Activated CD4-positive, alpha-beta T cell treated with anti-CD3 and anti-CD28 coated beads, Interleukin-2, amount 10 ng/mL, durations not matched to agents 24 days and 14 days (primary cell): ENCODE results near the gene BCAR1. TPM values are rescaled to one million over a fixed set of nuclear protein-coding genes. Genes with fewer than 3 reads are reported as not detected.
"Not testable (repeated sequence)": the region's sequence is repeated elsewhere in the genome, so short reads cannot be mapped to it uniquely, and the experiment has no call there.

Source experiments
- DNase-seq: peaks from one replicate; pipeline ENCODE4 v3.0.0; 2022
- H3K27ac Mint-ChIP-seq: one replicate; pipeline ENCODE4 v1.8.0; 2022; ENCODE audit warnings: mild to moderate bottlenecking, mixed read lengths
- H3K27me3 Mint-ChIP-seq: one replicate; pipeline ENCODE4 v1.8.0; 2022; ENCODE audit warnings: mixed read lengths
- H3K36me3 Mint-ChIP-seq: one replicate; pipeline ENCODE4 v1.8.0; 2022; ENCODE audit warnings: low read depth, mild to moderate bottlenecking, mixed read lengths
- H3K4me1 Mint-ChIP-seq: one replicate; pipeline ENCODE4 v1.8.0; 2021; ENCODE audit warnings: mixed read lengths
- H3K4me3 Mint-ChIP-seq: one replicate; pipeline ENCODE4 v1.8.0; 2022; ENCODE audit warnings: mild to moderate bottlenecking, moderate library complexity, mixed read lengths
- H3K9me3 Mint-ChIP-seq: one replicate; pipeline ENCODE4 v1.8.0; 2021; ENCODE audit warnings: mixed read lengths
- intact Hi-C: fragments of 100-400 bp; cut with micrococcal nuclease; formaldehyde crosslinking; loops from one replicate; pipeline ENCODE4 v1.15.1; 2023
- total RNA-seq: library from RNA; stranded (reverse); gene quantifications from 2 replicates; pipeline ENCODE4 v1.2.3, GENCODE V29; 2022

Gene BCAR1
- total RNA-seq, 1 donor from 2014 or later = 0.79 TPM

DNA sequence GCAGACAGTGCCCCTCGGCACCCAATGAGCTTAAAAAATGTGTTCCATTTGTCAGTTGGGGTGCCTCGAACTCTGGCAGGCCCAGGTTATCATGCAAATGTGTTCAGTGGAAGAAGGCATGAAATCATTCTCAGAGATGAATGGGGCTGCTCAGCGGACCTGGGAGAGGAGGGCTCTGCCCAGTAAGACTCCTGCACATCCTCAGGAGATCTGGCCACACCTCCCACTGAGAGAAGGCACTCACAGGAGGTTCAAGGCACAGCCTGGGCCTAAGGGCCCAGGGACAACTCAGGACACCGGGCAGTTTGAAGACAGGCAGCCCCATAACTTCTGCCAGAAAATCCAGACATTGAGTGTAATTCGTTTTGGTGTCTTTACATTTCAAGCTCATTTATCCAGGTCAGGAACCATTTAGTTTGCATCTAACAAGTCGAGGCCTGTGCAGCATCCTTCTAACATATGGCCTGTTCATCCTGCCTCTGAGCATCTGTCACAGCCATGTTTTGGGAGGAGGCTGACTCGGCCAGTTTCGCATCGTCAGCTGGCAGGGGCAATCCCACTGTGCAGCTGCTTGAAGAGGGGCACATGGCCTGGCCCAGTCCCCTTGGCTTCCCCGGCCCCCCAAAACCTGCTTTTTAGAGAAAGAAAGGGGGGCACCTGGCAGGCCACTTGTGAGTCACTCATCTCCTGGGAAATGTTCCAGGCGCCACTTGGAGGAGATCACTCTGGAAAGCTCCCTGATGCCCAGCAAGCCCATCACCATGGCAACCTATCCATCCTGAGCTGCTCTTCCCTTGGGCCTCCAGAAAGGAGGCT is 31.2 kb upstream of the BCAR1 start:
- H3K4me3 Mint-ChIP-seq = no peak overlapping the region
- H3K36me3 Mint-ChIP-seq = peaks cover 3% of the 10 kb centered on the region

GRCh38 chr16:75281826-75282225 is 30.4 kb upstream of the BCAR1 start:
- no peaks in the 10 kb centered on the region for H3K4me1 Mint-ChIP-seq
- H3K4me3 Mint-ChIP-seq = no peak overlapping the region
- no peaks in the 10 kb centered on the region for H3K9me3 Mint-ChIP-seq
- H3K27ac Mint-ChIP-seq = no peak overlapping the region
- peaks cover 1% of the 10 kb centered on the region for H3K36me3 Mint-ChIP-seq
- intact Hi-C loops = no loop called here
- no peak for DNase-seq
- peaks cover 25% of the 10 kb centered on the region for H3K27me3 Mint-ChIP-seq

More for the DNA sequence above, 31.2 kb upstream of the BCAR1 start:
- H3K27me3 Mint-ChIP-seq = peaks cover 22% of the 10 kb centered on the region
- intact Hi-C loops = no loop called here
- no peak for DNase-seq
- no peak overlapping the region for H3K27ac Mint-ChIP-seq
- H3K4me1 Mint-ChIP-seq = no peaks in the 10 kb centered on the region
- H3K9me3 Mint-ChIP-seq = no peaks in the 10 kb centered on the region

- H3K36me3 Mint-ChIP-seq, H3K4me1 Mint-ChIP-seq, H3K4me3 Mint-ChIP-seq, H3K27ac Mint-ChIP-seq, intact Hi-C loops, DNase-seq, H3K9me3 Mint-ChIP-seq: not testable (repeated sequence)
- peaks cover 25% of the 10 kb centered on the region for H3K27me3 Mint-ChIP-seq
Observed at GRCh38 chr16:75281009-75281408, 29.6 kb upstream of the BCAR1 start.

GRCh38 chr16:75280331-75280804 is 28.9 kb upstream of the BCAR1 start:
- no peak overlapping the region for H3K4me3 Mint-ChIP-seq
- H3K27ac Mint-ChIP-seq = no peak overlapping the region
- no peaks in the 10 kb centered on the region for H3K4me1 Mint-ChIP-seq
- no peak for DNase-seq
- intact Hi-C loops = no loop called here
- no peaks in the 10 kb centered on the region for H3K9me3 Mint-ChIP-seq
- no peaks in the 10 kb centered on the region for H3K36me3 Mint-ChIP-seq
- H3K27me3 Mint-ChIP-seq = peaks cover 22% of the 10 kb centered on the region

GRCh38 chr16:75279305-75279704 is 27.9 kb upstream of the BCAR1 start:
- DNase-seq = no peak
- Mint-ChIP-seq H3K4me3 (no peak overlapping the region), H3K4me1 (no peaks in the 10 kb centered on the region), H3K36me3 (no peaks in the 10 kb centered on the region), H3K27ac (no peak overlapping the region), H3K9me3 (no peaks in the 10 kb centered on the region), H3K27me3 (peaks cover 27% of the 10 kb centered on the region)
- intact Hi-C loops = no loop called here

GRCh38 chr16:75273054-75273925 is 21.9 kb upstream of the BCAR1 start:
- Mint-ChIP-seq H3K9me3 (no peaks in the 10 kb centered on the region), H3K27ac (no peak overlapping the region), H3K4me1 (no peaks in the 10 kb centered on the region), H3K36me3 (no peaks in the 10 kb centered on the region), H3K4me3 (no peak overlapping the region), H3K27me3 (peaks cover 27% of the 10 kb centered on the region)
- intact Hi-C loops = no loop called here
- no peak for DNase-seq

GRCh38 chr16:75272629-75273028 is 21.2 kb upstream of the BCAR1 start:
- H3K4me3 Mint-ChIP-seq, H3K9me3 Mint-ChIP-seq, H3K27ac Mint-ChIP-seq, DNase-seq, H3K36me3 Mint-ChIP-seq, intact Hi-C loops, H3K4me1 Mint-ChIP-seq: not testable (repeated sequence)
- H3K27me3 Mint-ChIP-seq = peaks cover 28% of the 10 kb centered on the region

DNA sequence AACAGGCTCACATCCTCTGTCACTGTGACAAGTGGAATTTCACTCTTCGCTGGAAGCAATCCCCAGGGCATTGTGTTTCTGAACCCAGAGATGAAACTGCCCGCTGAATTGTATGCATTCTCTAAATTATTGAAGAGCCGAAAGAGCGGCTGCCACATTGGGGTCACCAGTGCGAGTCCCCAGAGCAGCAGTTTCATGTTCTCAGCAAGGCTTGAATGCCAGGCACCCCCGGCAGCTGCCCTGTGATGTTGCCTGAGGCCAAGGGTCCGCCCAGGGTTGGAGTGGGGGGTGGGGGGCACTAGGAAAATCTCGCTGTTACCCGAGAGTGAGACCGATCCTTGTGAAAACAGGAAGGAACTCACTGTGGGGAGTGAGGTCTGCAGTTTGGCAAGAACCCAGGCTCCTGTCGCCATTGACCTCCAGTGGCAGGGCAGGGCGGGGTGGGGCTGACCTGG is 20.7 kb upstream of the BCAR1 start:
- Mint-ChIP-seq H3K4me1 (no peaks in the 10 kb centered on the region), H3K27me3 (peaks cover 26% of the 10 kb centered on the region), H3K36me3 (no peaks in the 10 kb centered on the region), H3K27ac (no peak overlapping the region), H3K4me3 (no peak overlapping the region), H3K9me3 (no peaks in the 10 kb centered on the region)
- intact Hi-C loops = no loop called here
- DNase-seq = no peak

DNA sequence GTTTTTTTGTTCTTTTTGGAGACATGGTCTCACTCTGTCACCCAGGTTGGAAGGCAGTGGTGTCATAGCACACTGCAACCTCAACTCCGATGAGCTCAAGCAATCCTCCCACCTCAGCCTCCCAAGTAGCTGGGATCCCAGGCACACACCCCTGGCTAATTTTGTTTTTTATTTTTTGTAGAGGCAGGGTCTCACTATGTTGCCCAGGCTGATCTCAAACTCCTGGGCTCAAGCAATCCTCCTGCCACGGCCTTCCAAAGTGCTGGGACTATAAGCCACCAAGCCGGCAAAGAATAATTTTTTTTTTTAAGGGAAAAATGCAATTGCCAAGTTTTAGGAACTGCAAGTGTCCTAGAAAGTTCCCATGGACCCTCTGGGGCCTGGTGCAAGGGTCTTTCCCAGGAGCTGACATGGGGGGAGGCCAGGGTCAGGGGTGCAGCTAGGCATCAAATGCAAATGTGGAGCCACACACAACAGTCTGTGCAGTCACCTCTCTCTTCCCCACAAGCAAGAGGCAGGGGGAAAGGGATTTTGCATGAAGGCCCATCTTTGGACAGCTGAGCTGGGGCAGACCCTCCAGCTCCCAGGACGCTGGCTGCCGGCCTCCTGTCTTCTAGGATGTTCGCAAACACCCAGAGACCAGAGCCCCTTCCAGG is 20.1 kb upstream of the BCAR1 start:
- Mint-ChIP-seq H3K9me3 (no peaks in the 10 kb centered on the region), H3K27me3 (peaks cover 32% of the 10 kb centered on the region), H3K4me1 (no peaks in the 10 kb centered on the region), H3K36me3 (no peaks in the 10 kb centered on the region), H3K27ac (no peak overlapping the region), H3K4me3 (no peak overlapping the region)
- intact Hi-C loops = no loop called here
- DNase-seq = no peak

DNA sequence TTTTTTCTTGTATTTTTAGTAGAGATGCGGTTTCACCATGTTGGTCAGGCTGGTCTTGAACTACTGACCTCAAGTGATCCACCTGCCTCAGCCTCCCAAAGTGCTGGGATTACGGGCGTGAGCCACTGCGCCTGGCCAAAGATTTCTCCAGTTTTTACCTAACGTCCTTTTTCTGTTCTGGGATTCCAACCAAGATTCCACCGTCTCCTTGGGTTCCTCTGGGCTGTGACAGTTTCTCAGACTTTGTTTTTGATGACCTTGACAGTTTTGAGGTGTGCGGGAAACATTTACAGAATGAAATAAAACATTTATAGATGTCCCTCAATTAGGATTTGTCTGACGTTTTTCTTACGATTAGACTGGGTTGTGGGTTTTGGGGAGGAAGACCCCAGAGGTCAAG is 17.9 kb upstream of the BCAR1 start:
- peaks cover 36% of the 10 kb centered on the region for H3K27me3 Mint-ChIP-seq
- H3K4me1 Mint-ChIP-seq, H3K36me3 Mint-ChIP-seq, intact Hi-C loops, DNase-seq, H3K9me3 Mint-ChIP-seq, H3K27ac Mint-ChIP-seq, H3K4me3 Mint-ChIP-seq: not testable (repeated sequence)

GRCh38 chr16:75267631-75268264 is 16.3 kb upstream of the BCAR1 start:
- intact Hi-C loops = no loop called here
- H3K4me3 Mint-ChIP-seq = no peak overlapping the region
- peak overlapping the region; percentile 48 for H3K27ac Mint-ChIP-seq
- no peak for DNase-seq
- no peaks in the 10 kb centered on the region for H3K4me1 Mint-ChIP-seq
- no peaks in the 10 kb centered on the region for H3K36me3 Mint-ChIP-seq
- H3K9me3 Mint-ChIP-seq = no peaks in the 10 kb centered on the region
- peaks cover 48% of the 10 kb centered on the region for H3K27me3 Mint-ChIP-seq

DNA sequence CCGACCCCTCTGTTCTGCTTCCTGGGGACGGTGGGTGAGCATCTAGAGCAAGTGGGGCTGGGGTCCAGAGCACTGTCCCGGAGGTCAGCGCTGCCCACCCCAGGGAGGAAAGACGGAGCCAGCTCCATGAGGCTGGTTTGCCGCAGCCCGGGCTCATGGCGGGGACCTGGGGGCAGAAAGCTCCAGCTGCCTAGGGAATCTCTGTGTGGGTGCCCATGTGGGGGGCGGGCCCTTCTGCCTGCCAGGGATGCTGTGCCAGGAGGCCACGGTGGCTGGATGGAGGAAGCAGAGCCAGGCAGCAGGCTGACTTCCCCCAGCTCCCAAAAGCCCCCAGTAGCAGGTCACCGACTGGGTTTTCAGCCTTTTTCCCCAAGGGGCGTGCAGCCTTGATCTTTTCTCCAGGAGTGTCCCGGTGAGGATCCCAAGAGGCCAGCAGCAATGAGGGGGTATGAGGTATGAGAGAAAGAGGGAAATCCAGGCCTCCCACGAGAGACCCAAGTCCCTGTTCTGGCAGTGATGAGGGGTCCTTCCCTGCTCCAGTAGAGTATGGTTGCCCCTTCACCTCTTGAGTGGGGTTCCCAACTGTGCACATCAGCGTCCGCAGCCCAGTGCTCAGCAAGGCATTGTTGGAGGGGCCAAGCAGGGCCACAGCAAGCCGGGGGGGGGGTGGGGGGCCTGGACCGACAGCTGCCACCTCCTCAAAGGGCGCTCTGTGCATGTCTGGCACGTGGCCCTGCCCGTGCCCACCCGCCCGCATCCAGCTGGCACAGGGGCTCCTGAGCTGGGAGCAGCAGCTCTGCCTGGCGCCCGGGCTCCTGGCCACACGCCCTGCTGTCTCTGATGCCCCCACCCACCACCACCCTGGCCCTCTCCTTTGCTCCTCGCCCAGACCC is 15.6 kb upstream of the BCAR1 start:
- Mint-ChIP-seq H3K9me3 (no peaks in the 10 kb centered on the region), H3K4me3 (no peak overlapping the region), H3K36me3 (no peaks in the 10 kb centered on the region), H3K4me1 (no peaks in the 10 kb centered on the region), H3K27ac (no peak overlapping the region), H3K27me3 (peaks cover 51% of the 10 kb centered on the region)
- DNase-seq = no peak
- intact Hi-C loops = no loop called here
